K562 (cell line): ENCODE data around the gene BRD4. TPM values are rescaled to one million over a fixed set of nuclear protein-coding genes. Genes with fewer than 3 reads are reported as not detected.
A peak's percentile ranks its signal among the peaks of the same experiment; 100 is the strongest.

Experiments used
- CHD2 ChIP-seq: IDR thresholded peaks from 2 replicates; pipeline ENCODE4 v1.6.1; 2011; ENCODE audit warnings: low read depth, low read length
- L3MBTL2 ChIP-seq: fragments of 450-650 bp; IDR thresholded peaks from 2 replicates; pipeline ENCODE4 v1.6.1; 2016; ENCODE audit warnings: mild to moderate bottlenecking, moderate library complexity
- RBM22 ChIP-seq: fragments of 200-400 bp; formaldehyde crosslinking; IDR thresholded peaks from 2 replicates; pipeline ENCODE4 v1.6.1; 2018; ENCODE audit warnings: low read length, low read depth; ENCODE audit not compliant: poor library complexity, severe bottlenecking
- SIRT6 ChIP-seq: IDR thresholded peaks from one replicate; pipeline ENCODE4 v1.6.1; 2012; ENCODE audit warnings: low read depth, mild to moderate bottlenecking, control low read depth, inconsistent platforms, low read length, moderate library complexity
- SP1 ChIP-seq: sonication (generic); formaldehyde crosslinking; IDR thresholded peaks from 2 replicates; pipeline ENCODE4 v1.8.1; 2022; ENCODE audit warnings: mild to moderate bottlenecking, missing genetic modification reagents
- ZNF146 ChIP-seq: IDR thresholded peaks from one replicate; pipeline ENCODE4 v1.6.1; 2018; ENCODE audit warnings: missing compliant biosample characterization; ENCODE audit not compliant: unreplicated experiment
- polyA plus RNA-seq, 8 experiments: library from polyadenylated mRNA; depleted of rRNA in 4 of 8; stranded (reverse) in 5 of 8; unstranded in 3 of 8; fragments of >200 nt; fragmentation: Nextera tagmentation in 2 of 8; fragmentation: Illumina TruSeq in 1 of 8; extraction: Ambion mirVana in 2 of 8; extraction: Trizol in 1 of 8; gene quantifications; 2 replicates each; pipeline versions ENCODE4 v1.2.1 to v1.2.3, GENCODE V29; 2011 to 2014; ENCODE audit warnings: inconsistent platforms in 1 of 8, missing spikeins in 1 of 8
- total RNA-seq, 7 experiments: library from RNA; depleted of rRNA in 6 of 7; stranded (reverse); fragments of >200 nt in 6 of 7; fragmentation: Illumina TruSeq in 2 of 7; extraction: Trizol in 2 of 7; gene quantifications; 2 replicates each; pipeline versions ENCODE4 v1.2.1 to v1.2.3, GENCODE V29; 2011 to 2021; ENCODE audit warnings: low replicate concordance in 1 of 7
- TF ChIP-seq, protein P1 (sequence below): fragments of 450-650 bp; IDR thresholded peaks from 2 replicates; pipeline ENCODE4 v1.6.1; 2016
- TF ChIP-seq, protein P2 (sequence below): sonication (generic); formaldehyde crosslinking; IDR thresholded peaks from 2 replicates; pipeline ENCODE4 v1.8.0; 2022; ENCODE audit warnings: missing genetic modification reagents, mild to moderate bottlenecking, moderate library complexity, borderline replicate concordance
- TF ChIP-seq, protein P3 (sequence below): sonication (generic); formaldehyde crosslinking; IDR thresholded peaks from 2 replicates; pipeline ENCODE4 v1.9.0; 2022; ENCODE audit warnings: mild to moderate bottlenecking, missing genetic modification reagents
- TF ChIP-seq, protein P4 (sequence below), 2 experiments: IDR thresholded peaks; 2 replicates each; pipeline ENCODE4 v1.6.1; 2011; ENCODE audit warnings: borderline replicate concordance in 1 of 2, control low read depth in 1 of 2, low read depth in 1 of 2, low read length in 1 of 2, mild to moderate bottlenecking in 1 of 2, mixed read lengths in 1 of 2, moderate library complexity in 1 of 2; ENCODE audit not compliant: insufficient read depth in 1 of 2, insufficient read length in 1 of 2, poor library complexity in 1 of 2, severe bottlenecking in 1 of 2; ENCODE audit errors: extremely low read depth in 1 of 2
- TF ChIP-seq, protein P5 (sequence below): sonication (generic); formaldehyde crosslinking; IDR thresholded peaks from 2 replicates; pipeline ENCODE4 v1.9.0; 2022; ENCODE audit warnings: mild to moderate bottlenecking, missing genetic modification reagents
- TF ChIP-seq, protein P6 (sequence below): sonication (generic); formaldehyde crosslinking; IDR thresholded peaks from 2 replicates; pipeline ENCODE4 v1.8.1; 2023; ENCODE audit warnings: mild to moderate bottlenecking, missing genetic modification reagents
- TF ChIP-seq, protein P7 (sequence below), 2 experiments: fragments of 450-650 bp; conservative IDR thresholded peaks; 2 replicates each; pipeline ENCODE4 v1.6.1; 2017; ENCODE audit warnings: mild to moderate bottlenecking in 2 of 2, moderate library complexity in 2 of 2

BRD4 gene
- total and polyA plus RNA-seq, 9 of the 15 experiments (the other 6 are each of a cell fraction or from before 2014, with no cell fraction given) = 1.8 to 105 (median 15.6) TPM

DNA sequence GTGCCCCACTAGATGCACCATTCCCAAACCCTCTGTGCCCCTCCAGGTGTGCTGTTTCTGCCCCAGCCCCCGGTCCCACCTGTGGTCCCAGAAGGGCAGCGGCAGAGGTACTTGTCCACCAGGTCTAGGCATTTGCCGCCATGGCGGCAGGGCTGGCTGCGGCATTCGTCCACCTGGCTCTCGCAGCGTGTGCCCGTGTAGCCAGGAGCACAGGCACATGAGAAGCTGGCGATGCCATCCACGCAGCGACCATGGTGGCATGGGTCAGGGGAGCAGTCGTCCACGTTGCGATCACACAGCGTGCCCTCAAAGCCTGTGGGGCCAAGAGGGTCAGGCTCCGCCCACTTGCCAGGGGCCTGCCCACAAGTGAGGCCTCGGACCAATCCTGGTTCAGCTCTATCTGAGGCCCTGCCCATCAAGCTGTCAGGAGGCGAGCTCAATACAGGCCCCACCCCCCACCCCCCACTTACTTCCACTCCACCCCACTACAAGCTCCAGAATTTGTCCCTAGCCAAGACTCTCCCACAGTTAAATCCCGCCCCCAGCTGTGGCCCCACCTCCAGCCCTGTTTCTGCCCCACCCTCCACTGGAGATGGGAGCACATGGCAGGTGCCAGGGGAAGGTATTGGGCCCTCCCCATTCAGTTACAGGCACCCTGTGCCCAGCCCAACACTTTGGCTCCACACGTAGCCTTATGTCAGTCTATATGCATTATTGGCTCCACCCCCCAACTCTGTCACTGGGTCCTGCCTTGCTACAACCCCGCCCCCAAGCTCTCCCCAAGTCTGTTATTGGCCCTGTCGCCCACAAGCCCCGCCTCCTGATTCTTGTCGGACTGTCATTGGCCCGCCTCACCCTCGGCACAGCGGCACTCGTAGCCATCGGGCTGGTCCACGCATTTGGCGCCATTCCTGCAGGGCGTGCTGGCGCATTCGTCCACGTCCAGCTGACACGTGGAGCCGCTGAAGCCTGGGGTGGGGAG is 145.0 kb downstream of the BRD4 start (continued):
- no peak for TF ChIP-seq ZNF146
- TF ChIP-seq, protein P1, sequence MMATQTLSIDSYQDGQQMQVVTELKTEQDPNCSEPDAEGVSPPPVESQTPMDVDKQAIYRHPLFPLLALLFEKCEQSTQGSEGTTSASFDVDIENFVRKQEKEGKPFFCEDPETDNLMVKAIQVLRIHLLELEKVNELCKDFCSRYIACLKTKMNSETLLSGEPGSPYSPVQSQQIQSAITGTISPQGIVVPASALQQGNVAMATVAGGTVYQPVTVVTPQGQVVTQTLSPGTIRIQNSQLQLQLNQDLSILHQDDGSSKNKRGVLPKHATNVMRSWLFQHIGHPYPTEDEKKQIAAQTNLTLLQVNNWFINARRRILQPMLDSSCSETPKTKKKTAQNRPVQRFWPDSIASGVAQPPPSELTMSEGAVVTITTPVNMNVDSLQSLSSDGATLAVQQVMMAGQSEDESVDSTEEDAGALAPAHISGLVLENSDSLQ = peak; percentile 45; the same call in 1 of the 2 replicates
- TF ChIP-seq, protein P2, sequence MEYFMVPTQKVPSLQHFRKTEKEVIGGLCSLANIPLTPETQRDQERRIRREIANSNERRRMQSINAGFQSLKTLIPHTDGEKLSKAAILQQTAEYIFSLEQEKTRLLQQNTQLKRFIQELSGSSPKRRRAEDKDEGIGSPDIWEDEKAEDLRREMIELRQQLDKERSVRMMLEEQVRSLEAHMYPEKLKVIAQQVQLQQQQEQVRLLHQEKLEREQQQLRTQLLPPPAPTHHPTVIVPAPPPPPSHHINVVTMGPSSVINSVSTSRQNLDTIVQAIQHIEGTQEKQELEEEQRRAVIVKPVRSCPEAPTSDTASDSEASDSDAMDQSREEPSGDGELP = peak; percentile 76; the same call in 1 of the 2 replicates
- 0 out of 2 replicates have a peak, but pooled peaks have one; percentile 12 for TF ChIP-seq CHD2
- peak; percentile 40; the same call in 1 of the 2 replicates for TF ChIP-seq SP1 (CRISPR knock-in tag)
- TF ChIP-seq RBM22 = no peak
- TF ChIP-seq L3MBTL2 = peak; percentile 44; the same call in 1 of the 2 replicates
- TF ChIP-seq, protein P3, sequence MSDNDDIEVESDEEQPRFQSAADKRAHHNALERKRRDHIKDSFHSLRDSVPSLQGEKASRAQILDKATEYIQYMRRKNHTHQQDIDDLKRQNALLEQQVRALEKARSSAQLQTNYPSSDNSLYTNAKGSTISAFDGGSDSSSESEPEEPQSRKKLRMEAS (CRISPR knock-in tag) = peak; percentile 47; the same call in 1 of the 2 replicates
- TF ChIP-seq, protein P4, sequence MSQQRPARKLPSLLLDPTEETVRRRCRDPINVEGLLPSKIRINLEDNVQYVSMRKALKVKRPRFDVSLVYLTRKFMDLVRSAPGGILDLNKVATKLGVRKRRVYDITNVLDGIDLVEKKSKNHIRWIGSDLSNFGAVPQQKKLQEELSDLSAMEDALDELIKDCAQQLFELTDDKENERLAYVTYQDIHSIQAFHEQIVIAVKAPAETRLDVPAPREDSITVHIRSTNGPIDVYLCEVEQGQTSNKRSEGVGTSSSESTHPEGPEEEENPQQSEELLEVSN (IDR thresholded peaks at IDR 0.05; ENCODE audit: borderline replicate concordance in 1 of 2, extremely low read depth in 1 of 2, insufficient read depth in 1 of 2, insufficient read length in 1 of 2, low read depth in 1 of 2, low read length in 1 of 2, poor library complexity in 1 of 2, severe bottlenecking in 1 of 2) = peak; percentile 11 to 47
- TF ChIP-seq, protein P5, sequence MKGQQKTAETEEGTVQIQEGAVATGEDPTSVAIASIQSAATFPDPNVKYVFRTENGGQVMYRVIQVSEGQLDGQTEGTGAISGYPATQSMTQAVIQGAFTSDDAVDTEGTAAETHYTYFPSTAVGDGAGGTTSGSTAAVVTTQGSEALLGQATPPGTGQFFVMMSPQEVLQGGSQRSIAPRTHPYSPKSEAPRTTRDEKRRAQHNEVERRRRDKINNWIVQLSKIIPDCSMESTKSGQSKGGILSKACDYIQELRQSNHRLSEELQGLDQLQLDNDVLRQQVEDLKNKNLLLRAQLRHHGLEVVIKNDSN (CRISPR knock-in tag) = peak; percentile 12; the same call in 1 of the 2 replicates
- no peak for TF ChIP-seq SIRT6
- TF ChIP-seq, protein P6, sequence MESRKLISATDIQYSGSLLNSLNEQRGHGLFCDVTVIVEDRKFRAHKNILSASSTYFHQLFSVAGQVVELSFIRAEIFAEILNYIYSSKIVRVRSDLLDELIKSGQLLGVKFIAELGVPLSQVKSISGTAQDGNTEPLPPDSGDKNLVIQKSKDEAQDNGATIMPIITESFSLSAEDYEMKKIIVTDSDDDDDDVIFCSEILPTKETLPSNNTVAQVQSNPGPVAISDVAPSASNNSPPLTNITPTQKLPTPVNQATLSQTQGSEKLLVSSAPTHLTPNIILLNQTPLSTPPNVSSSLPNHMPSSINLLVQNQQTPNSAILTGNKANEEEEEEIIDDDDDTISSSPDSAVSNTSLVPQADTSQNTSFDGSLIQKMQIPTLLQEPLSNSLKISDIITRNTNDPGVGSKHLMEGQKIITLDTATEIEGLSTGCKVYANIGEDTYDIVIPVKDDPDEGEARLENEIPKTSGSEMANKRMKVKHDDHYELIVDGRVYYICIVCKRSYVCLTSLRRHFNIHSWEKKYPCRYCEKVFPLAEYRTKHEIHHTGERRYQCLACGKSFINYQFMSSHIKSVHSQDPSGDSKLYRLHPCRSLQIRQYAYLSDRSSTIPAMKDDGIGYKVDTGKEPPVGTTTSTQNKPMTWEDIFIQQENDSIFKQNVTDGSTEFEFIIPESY (CRISPR knock-in tag) = peak; percentile 27; the same call in 1 of the 2 replicates
- TF ChIP-seq, protein P7, sequence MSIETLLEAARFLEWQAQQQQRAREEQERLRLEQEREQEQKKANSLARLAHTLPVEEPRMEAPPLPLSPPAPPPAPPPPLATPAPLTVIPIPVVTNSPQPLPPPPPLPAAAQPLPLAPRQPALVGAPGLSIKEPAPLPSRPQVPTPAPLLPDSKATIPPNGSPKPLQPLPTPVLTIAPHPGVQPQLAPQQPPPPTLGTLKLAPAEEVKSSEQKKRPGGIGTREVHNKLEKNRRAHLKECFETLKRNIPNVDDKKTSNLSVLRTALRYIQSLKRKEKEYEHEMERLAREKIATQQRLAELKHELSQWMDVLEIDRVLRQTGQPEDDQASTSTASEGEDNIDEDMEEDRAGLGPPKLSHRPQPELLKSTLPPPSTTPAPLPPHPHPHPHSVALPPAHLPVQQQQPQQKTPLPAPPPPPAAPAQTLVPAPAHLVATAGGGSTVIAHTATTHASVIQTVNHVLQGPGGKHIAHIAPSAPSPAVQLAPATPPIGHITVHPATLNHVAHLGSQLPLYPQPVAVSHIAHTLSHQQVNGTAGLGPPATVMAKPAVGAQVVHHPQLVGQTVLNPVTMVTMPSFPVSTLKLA (conservative IDR thresholded peaks at IDR 0.05) = 0 out of 4 replicates have a peak, but pooled peaks of 1 of the 2 experiments have one; percentile 32
